Caco-2 (cell line): ENCODE measurements around the gene CD248. TPM values are rescaled to one million over a fixed set of nuclear protein-coding genes. Genes with fewer than 3 reads are reported as not detected.
A peak's percentile ranks its signal among the peaks of the same experiment; 100 is the strongest.

Experiments used
- BruUV-seq: library from RNA; stranded (reverse); fragments of 400-500 nt; replicated peaks from 2 replicates; lab custom pipeline; 2021; lab: Mats Ljungman, UMichigan
- CTCF ChIA-PET: fragments of 300-600 bp; sonication (Branson Sonifier 250); formaldehyde crosslinking; loops from one replicate; lab custom pipeline; 2022; ENCODE audit warnings: antibody characterized with exemption; lab: Charles Lee
- POLR2A ChIA-PET: fragments of 300-600 bp; sonication (Branson Sonifier 250); formaldehyde crosslinking; loops from one replicate; lab custom pipeline; 2022; ENCODE audit warnings: antibody characterized with exemption; lab: Charles Lee
- DNase-seq, 2 experiments: peaks; one replicate each; pipeline versions ENCODE4 v3.0.0 to v3.0.0-alpha.2; 2020 to 2022
- H3K27me3 ChIP-seq: replicated peaks from 2 replicates; pipeline ENCODE4 v1.6.0; 2011; ENCODE audit warnings: low read length; ENCODE audit not compliant: control insufficient read depth, insufficient read depth
- H3K36me3 ChIP-seq: 2 replicates; pipeline ENCODE4 v1.5.1; 2011; ENCODE audit warnings: low read length; ENCODE audit not compliant: control insufficient read depth, insufficient read depth
- H3K4me1 ChIP-seq: fragments of 250-450 bp; sonication (Bioruptor Pico); 2 replicates; pipeline ENCODE4 v1.5.1; 2020; ENCODE audit warnings: mild to moderate bottlenecking
- H3K4me3 ChIP-seq: 2 replicates; pipeline ENCODE4 v1.5.1; 2011; ENCODE audit warnings: low read depth, mild to moderate bottlenecking, control low read depth, low read length
- H3K9me3 ChIP-seq: fragments of 250-450 bp; sonication (Bioruptor Pico); 2 replicates; pipeline ENCODE4 v1.5.1; 2020; ENCODE audit warnings: mild to moderate bottlenecking, moderate library complexity
- H3K27ac Mint-ChIP-seq: one replicate; pipeline ENCODE4 v1.8.0; 2022; ENCODE audit warnings: mixed read lengths; ENCODE audit not compliant: unreplicated experiment
- H3K27me3 Mint-ChIP-seq: one replicate; pipeline ENCODE4 v1.8.0; 2022; ENCODE audit warnings: mixed read lengths; ENCODE audit not compliant: insufficient read depth, unreplicated experiment
- H3K36me3 Mint-ChIP-seq: one replicate; pipeline ENCODE4 v1.8.0; 2022; ENCODE audit warnings: mild to moderate bottlenecking, mixed read lengths; ENCODE audit not compliant: insufficient read depth, unreplicated experiment
- H3K4me1 Mint-ChIP-seq: one replicate; pipeline ENCODE4 v1.8.0; 2022; ENCODE audit warnings: low read depth, mixed read lengths; ENCODE audit not compliant: unreplicated experiment
- H3K4me3 Mint-ChIP-seq: one replicate; pipeline ENCODE4 v1.8.0; 2022; ENCODE audit warnings: mild to moderate bottlenecking, moderate library complexity, mixed read lengths; ENCODE audit not compliant: unreplicated experiment
- H3K9me3 Mint-ChIP-seq: one replicate; pipeline ENCODE4 v1.8.0; 2022; ENCODE audit warnings: mixed read lengths; ENCODE audit not compliant: unreplicated experiment
- intact Hi-C: fragments of 100-400 bp; cut with micrococcal nuclease; formaldehyde crosslinking; loops from one replicate; pipeline ENCODE4 v1.10.0; 2022; ENCODE audit not compliant: unreplicated experiment
- total RNA-seq: library from RNA; stranded (reverse); gene quantifications from 2 replicates; pipeline ENCODE4 v1.2.3, GENCODE V29; 2022
- TF ChIP-seq, protein P1 (sequence below), 2 experiments: fragments of 200-600 bp in 1 of 2; IDR thresholded peaks; 1 replicate in 1 of 2; 2 replicates in 1 of 2; pipeline versions ENCODE4 v1.5.1 to v1.8.0; 2011 to 2022; ENCODE audit warnings: antibody characterized with exemption in 1 of 2, control low read depth in 1 of 2, inconsistent platforms in 1 of 2, low read depth in 1 of 2, low read length in 1 of 2, mild to moderate bottlenecking in 1 of 2, moderate library complexity in 1 of 2; ENCODE audit not compliant: insufficient read depth in 1 of 2, severe bottlenecking in 1 of 2, unreplicated experiment in 1 of 2

Gene CD248
- total RNA-seq, 1 experiment from 2014 or later: 0.27 TPM

DNA sequence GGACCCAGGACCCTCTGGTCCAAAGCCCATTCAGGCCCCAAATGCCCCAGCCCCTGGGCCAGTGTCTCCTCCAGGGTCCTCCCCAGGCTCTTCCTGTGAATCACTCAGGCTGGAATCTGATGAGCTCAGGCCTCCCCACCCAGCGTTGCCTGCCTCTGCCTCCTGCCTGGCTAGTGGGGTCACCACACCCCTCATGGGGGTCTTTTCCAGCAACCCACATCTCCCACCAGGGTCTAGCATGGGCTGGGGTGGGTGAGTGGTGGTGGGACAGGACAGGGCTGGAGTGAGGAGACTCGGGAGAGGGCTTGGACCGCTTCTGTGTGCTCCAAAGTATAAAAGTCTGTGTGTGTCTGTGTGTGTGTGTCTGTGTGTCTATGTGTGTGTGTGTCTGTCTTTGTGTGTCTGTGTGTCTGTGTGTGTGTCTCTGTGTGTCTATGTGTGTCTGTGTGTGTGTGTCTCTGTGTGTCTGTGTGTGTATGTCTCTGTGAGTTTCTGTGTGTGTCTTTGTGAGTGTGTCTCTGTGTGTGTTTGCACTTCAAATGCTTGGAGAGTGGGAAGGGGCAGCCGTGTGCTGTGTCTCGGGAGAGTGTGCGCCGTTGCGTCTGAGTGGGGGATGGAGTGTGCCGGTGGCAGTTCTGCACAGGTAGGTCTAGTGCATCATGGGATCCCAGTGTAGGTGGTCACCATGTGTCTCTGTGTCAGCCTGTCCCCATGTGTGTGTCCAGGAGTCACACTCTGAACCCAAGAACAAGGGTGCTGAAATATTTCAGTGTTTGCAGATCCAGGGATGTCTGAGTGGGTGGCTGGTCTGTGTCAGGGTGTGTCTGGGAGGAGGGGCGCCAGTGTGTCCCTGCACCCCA is 10.6 kb upstream of the CD248 start:
- TF ChIP-seq, protein P1, sequence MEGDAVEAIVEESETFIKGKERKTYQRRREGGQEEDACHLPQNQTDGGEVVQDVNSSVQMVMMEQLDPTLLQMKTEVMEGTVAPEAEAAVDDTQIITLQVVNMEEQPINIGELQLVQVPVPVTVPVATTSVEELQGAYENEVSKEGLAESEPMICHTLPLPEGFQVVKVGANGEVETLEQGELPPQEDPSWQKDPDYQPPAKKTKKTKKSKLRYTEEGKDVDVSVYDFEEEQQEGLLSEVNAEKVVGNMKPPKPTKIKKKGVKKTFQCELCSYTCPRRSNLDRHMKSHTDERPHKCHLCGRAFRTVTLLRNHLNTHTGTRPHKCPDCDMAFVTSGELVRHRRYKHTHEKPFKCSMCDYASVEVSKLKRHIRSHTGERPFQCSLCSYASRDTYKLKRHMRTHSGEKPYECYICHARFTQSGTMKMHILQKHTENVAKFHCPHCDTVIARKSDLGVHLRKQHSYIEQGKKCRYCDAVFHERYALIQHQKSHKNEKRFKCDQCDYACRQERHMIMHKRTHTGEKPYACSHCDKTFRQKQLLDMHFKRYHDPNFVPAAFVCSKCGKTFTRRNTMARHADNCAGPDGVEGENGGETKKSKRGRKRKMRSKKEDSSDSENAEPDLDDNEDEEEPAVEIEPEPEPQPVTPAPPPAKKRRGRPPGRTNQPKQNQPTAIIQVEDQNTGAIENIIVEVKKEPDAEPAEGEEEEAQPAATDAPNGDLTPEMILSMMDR (IDR thresholded peaks at IDR 0.05; ENCODE audit: insufficient read depth in 1 of 2, low read depth in 1 of 2, low read length in 1 of 2, severe bottlenecking in 1 of 2, unreplicated experiment in 1 of 2): no peak
- peaks cover 2% of the 10 kb centered on the region for H3K36me3 Mint-ChIP-seq
- BruUV-seq: no TSS peak
- no peaks in the 10 kb centered on the region for H3K9me3 Mint-ChIP-seq
- DNase-seq: no peak
- H3K27me3 Mint-ChIP-seq: no peaks in the 10 kb centered on the region
- H3K4me1 ChIP-seq: peaks cover 46% of the 10 kb centered on the region
- H3K27ac Mint-ChIP-seq: peak overlapping the region; percentile 15
- ChIA-PET CTCF (interaction anchor here (0.8 to 3.0 kb wide), 5 partner anchors 8 to 105 kb away, joined by 5 to 34 read pairs (median 8); partner anchors contain the start of gene RIN1), POLR2A (interaction anchor here (0.6 kb wide), 1 partner anchor 185 kb away, joined by 3 read pairs; no protein-coding TSS in a partner anchor)
- H3K9me3 ChIP-seq: no peaks in the 10 kb centered on the region
- no peaks in the 10 kb centered on the region for H3K27me3 ChIP-seq
- intact Hi-C loops: loop anchor here (1.0 to 2.0 kb wide), 3 partner anchors 9 to 39 kb away; partner anchors contain the start of genes RIN1 and YIF1A
- no peak overlapping the region for H3K4me3 Mint-ChIP-seq
- no peak overlapping the region for H3K4me3 ChIP-seq
- H3K4me1 Mint-ChIP-seq: peaks cover 26% of the 10 kb centered on the region
- no peaks in the 10 kb centered on the region for H3K36me3 ChIP-seq

DNA sequence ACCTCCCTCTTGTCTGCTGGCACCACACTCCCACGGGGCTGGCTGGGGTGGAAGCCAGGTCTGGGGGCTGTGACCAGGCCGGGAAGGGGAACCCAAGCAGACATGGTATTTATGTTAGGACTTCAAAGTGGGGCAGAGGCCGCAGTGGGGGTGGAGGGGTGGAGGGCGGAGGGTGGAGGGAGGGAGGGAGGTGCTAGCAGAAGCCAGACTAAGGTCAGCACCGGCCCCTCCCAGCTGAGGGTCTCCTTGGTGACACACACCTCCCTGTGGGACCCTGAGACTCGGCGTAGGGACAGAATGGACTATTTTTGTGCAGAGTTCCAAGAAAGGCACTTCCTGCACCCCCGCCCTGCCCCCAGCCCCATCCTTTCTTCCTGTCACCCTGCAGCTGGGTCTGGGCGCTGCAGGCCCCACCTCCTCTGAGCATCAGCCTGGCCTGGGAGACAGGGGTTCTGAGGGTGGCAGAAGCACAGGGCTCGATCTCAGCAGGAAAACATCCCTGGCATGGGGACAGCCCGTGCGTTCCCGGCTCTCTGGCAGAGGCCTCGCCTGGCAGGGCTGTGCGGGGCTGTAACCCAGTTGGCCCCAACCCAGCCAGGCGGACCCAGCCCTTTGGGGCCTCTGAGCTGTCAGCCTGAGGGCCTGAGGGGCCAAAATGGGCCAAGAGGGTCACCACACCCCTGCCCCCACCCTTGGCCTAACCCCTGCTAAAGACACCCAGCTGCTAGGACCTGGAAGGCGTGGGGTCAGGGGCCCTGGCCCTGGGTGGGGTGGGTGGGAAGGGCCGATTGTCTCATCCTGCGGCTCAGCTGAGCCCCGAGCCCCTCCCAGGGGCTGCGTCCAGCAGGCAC is 9.6 kb upstream of the CD248 start:
- intact Hi-C loops: no loop called here
- POLR2A ChIA-PET: interaction anchor here (0.6 kb wide), 1 partner anchor 184 kb away, joined by 3 read pairs; no protein-coding TSS in a partner anchor
- Mint-ChIP-seq H3K27me3 (no peaks in the 10 kb centered on the region), H3K9me3 (no peaks in the 10 kb centered on the region), H3K4me3 (no peak overlapping the region), H3K36me3 (no peaks in the 10 kb centered on the region), H3K4me1 (peaks cover 29% of the 10 kb centered on the region), H3K27ac (no peak overlapping the region)
- Histone ChIP-seq H3K36me3 (no peaks in the 10 kb centered on the region), H3K4me3 (no peak overlapping the region), H3K27me3 (no peaks in the 10 kb centered on the region), H3K4me1 (peaks cover 46% of the 10 kb centered on the region), H3K9me3 (0 out of 2 replicates have a peak, but pooled peaks cover 4% of the 10 kb centered on the region)
- CTCF ChIA-PET: interaction anchor here (0.8 to 1.6 kb wide), 4 partner anchors 9 to 104 kb away, joined by 5 to 13 read pairs (median 8); partner anchors contain the start of gene RIN1
- no TSS peak for BruUV-seq
- TF ChIP-seq, protein P1 (IDR thresholded peaks at IDR 0.05; ENCODE audit: insufficient read depth in 1 of 2, low read depth in 1 of 2, low read length in 1 of 2, severe bottlenecking in 1 of 2, unreplicated experiment in 1 of 2): no peak
- no peak for DNase-seq

DNA sequence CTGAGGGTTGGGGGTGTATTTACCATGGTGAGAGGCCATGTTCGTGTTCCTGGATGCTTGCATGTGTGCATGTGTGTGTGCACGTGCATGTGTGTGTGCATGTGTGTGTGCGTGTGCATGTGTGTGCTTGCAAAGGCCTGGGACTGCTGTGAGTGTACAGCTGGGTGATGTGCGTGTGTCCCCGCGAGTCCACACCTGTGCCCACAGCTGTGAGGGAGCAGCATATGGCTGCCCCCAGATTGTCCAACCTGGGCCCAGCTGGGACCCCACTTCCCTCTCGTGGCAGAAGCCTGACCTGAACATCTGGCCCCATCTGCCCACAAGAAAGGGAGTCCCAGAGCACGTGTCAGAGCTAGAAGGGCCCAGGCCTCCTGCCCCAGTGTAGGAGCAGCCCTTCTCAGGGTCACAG is 8.4 kb upstream of the CD248 start:
- no peaks in the 10 kb centered on the region for H3K27me3 ChIP-seq
- Mint-ChIP-seq H3K9me3 (no peaks in the 10 kb centered on the region), H3K4me1 (peaks cover 29% of the 10 kb centered on the region), H3K36me3 (no peaks in the 10 kb centered on the region), H3K27ac (no peak overlapping the region), H3K4me3 (no peak overlapping the region), H3K27me3 (no peaks in the 10 kb centered on the region)
- no peak overlapping the region for H3K4me3 ChIP-seq
- H3K4me1 ChIP-seq: peaks cover 46% of the 10 kb centered on the region
- TF ChIP-seq, protein P1 (IDR thresholded peaks at IDR 0.05; ENCODE audit: insufficient read depth in 1 of 2, low read depth in 1 of 2, low read length in 1 of 2, severe bottlenecking in 1 of 2, unreplicated experiment in 1 of 2): no peak
- ChIA-PET CTCF (interaction anchor here (0.6 to 1.9 kb wide), 2 partner anchors 11 to 926 kb away, joined by 6 to 7 read pairs; partner anchors contain the start of gene RIN1), POLR2A (no interaction called here)
- no TSS peak for BruUV-seq
- H3K36me3 ChIP-seq: no peaks in the 10 kb centered on the region
- H3K9me3 ChIP-seq: 0 out of 2 replicates have a peak, but pooled peaks cover 5% of the 10 kb centered on the region
- no peak for DNase-seq
- intact Hi-C loops: no loop called here
